Measurements from ENCODE around the gene INTS1.
A peak's percentile ranks its signal among the peaks of the same experiment; 100 is the strongest.

Gene INTS1

DNA sequence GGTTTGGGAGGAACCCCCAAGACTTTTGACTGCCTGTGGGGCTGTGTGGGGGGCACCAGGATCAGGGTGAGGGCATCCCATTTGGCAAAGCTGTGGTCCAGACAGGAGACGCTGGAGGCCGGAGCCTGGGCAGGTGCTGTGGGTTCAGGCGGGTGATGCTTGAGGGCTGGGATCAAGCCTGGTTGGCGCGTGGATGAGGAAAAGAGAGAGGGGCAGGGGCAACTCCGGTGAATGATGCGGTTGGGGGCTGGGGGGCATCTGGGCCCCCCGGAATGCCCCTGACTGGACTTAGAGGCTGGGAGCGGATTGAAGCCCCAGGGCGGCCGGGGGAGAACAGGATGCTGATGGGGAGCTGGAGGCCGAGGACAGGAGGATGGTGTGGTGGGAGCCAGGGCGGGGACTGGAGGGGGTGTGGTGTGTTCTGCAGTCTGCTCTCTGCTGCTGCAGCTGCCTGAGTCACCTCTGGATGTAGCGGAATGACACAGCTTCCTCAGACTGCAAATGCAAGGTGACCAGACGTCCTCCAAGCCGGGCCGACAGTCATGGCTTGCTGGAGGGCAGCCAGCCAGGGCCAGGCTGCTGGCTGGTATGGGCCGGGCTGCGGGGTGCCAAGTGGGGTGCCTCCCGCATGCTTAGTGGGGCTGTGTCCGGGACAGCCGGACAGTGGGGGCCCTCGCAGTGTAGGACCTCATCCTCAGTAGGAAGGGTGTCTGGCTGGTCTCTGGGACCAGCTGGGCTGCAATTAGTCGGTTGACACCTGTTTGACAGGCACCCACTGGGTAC, 29.5 kb upstream of the INTS1 start:
- DNase-seq (ENCODE audit: low read depth): peak; percentile 87
- TF ChIP-seq, protein P1, sequence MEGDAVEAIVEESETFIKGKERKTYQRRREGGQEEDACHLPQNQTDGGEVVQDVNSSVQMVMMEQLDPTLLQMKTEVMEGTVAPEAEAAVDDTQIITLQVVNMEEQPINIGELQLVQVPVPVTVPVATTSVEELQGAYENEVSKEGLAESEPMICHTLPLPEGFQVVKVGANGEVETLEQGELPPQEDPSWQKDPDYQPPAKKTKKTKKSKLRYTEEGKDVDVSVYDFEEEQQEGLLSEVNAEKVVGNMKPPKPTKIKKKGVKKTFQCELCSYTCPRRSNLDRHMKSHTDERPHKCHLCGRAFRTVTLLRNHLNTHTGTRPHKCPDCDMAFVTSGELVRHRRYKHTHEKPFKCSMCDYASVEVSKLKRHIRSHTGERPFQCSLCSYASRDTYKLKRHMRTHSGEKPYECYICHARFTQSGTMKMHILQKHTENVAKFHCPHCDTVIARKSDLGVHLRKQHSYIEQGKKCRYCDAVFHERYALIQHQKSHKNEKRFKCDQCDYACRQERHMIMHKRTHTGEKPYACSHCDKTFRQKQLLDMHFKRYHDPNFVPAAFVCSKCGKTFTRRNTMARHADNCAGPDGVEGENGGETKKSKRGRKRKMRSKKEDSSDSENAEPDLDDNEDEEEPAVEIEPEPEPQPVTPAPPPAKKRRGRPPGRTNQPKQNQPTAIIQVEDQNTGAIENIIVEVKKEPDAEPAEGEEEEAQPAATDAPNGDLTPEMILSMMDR (IDR thresholded peaks at IDR 0.05; ENCODE audit: insufficient read depth, low read depth, low read length, missing control alignments): no peak
- H3K4me3 ChIP-seq (ENCODE audit: low read depth, low read length): peak overlapping the region; percentile 72

DNA sequence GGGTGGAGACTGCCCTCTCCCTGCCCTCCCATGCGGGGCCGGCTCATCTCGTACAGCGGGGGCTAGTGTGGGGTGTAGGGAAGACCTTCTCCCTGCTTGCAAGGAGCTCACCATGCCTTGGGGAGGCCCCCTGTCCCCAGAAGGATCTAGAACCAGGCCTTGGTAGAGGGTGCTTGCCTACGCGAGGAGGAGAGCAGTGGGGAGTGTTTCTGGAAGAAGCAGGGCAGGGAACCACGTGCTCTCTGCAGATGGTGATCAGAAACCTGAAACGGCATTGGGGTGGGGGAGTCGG, 29.0 kb upstream of the INTS1 start:
- no peak for DNase-seq (ENCODE audit: low read depth)
- H3K4me3 ChIP-seq (ENCODE audit: low read depth, low read length): peak overlapping the region; percentile 72
- TF ChIP-seq, protein P1 (IDR thresholded peaks at IDR 0.05; ENCODE audit: insufficient read depth, low read depth, low read length, missing control alignments): no peak

DNA sequence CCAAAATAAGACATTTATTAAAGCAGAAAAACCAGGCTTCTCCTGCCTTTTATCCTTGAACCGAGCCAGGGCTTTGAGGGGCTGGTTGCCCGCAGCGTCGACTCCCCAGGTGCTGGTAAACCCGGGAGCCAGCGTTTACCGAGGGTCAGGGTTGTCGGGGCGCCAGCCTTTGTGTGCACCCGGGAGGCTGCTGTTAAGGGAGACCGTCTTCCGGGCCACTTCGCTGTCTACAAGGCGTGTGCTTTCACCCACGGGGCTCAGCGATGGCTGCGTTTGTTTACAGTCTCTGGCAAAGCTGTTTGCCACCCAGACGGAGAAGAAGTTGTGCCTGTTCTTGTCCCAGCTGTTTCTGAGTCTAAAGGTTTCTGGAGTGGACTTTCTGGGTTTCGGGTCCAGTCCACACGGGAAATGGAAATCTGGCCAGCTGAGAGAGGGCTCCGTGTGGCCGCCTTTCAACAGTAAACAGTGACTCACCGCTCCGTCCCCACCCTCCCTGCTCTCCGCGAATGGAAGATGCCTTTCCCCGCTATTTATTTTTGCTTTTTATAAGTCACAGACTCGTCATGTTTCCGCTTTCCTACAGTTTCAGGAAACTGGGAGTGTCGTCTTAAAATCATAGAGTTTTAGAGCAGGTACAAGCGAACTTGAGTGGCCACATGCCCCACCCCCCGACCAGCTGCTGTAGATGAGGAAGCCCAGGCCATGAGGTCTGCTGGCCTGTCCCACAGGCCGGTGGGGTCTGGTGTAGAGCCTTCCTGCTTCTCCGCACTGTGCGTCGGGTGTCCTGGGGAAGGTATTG, 28.5 kb upstream of the INTS1 start:
- DNase-seq (ENCODE audit: low read depth): peak; percentile 50
- peak overlapping the region; percentile 72 for H3K4me3 ChIP-seq (ENCODE audit: low read depth, low read length)
- TF ChIP-seq, protein P1 (IDR thresholded peaks at IDR 0.05; ENCODE audit: insufficient read depth, low read depth, low read length, missing control alignments): no peak

DNA sequence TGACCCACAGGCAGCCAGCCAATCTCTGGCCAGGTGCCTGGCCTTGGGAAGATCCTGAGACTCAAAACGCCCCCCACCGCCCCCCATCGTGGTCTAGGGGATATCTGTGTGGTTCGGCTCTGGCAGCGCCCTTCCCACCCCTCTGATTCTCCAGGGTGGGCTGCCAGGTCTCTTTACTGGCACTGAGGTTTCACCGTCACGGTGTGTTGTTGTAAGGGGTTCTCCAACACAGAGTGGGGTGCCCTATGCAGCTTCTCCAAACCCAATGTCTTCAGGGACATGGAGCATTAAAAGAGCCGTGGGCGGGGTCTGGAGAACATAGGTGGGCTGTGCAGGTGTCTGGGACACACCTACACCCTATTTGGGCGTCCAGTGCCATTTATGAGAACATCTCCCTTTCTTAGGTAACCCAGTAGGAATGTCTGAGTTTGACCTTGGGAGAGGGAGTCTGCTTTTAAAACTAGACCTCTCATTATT, 27.8 kb upstream of the INTS1 start:
- peak overlapping the region; percentile 72 for H3K4me3 ChIP-seq (ENCODE audit: low read depth, low read length)
- TF ChIP-seq, protein P1 (IDR thresholded peaks at IDR 0.05; ENCODE audit: insufficient read depth, low read depth, low read length, missing control alignments): no peak
- DNase-seq (ENCODE audit: low read depth): no peak

DNA sequence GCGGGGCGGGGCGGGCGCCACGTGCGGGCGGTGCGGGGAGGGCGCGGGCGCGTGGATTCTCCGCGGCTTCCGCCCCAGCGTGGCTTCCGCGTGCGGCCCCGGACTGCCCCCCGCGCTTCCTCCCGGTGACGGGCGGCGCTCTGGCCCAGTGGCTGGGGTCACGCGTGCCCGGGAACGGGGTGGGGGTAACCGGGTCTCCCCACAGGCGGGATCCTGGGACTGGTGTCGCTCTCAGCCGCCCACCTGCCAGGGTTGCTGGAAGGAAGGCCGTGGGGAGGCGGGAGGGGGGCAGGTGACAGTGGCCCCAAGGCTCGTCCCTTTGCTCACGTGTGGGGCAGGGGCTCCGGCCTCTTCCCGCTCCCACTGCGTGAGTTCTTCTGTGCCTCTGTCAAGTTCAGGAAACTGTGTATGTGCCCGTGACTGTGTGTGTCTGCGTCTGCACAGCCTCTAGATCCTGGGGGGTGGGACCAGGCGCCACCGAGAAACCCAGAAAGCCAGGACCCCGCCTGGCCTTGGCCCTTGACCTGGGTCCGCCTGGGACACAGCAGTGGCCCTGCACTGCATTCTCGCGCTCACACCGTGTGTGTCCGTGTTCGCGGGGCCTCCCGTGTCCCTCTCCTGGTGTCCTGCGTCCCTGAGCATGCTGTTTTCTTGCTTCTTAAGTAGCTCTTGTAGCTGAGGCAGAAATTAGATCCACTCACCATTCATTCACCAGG, 27.2 kb upstream of the INTS1 start:
- DNase-seq (ENCODE audit: low read depth): no peak
- TF ChIP-seq, protein P1 (IDR thresholded peaks at IDR 0.05; ENCODE audit: insufficient read depth, low read depth, low read length, missing control alignments): no peak
- peak overlapping the region; percentile 72 for H3K4me3 ChIP-seq (ENCODE audit: low read depth, low read length)

DNA sequence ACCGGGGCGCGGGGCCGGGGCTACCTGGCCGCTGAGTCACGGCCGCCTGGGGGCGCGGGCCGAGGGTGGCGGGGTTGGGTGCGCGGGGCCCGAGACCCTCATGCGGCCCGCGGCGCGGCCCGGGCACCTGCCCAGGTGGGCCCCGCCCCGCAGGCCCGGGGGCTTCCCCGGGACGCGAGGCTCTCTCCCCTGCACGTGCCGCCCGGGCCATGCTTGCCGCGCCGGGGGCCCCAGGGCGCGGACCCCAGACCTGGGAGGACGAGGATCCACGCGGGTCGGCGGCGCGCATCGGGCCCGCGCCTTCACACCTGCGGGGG, 26.7 kb upstream of the INTS1 start:
- no peak for DNase-seq (ENCODE audit: low read depth)
- TF ChIP-seq, protein P1 (IDR thresholded peaks at IDR 0.05; ENCODE audit: insufficient read depth, low read depth, low read length, missing control alignments): no peak
- peak overlapping the region; percentile 72 for H3K4me3 ChIP-seq (ENCODE audit: low read depth, low read length)

Measured in GM12865 (cell line).